Measurements from ENCODE around the gene ATP10D.
"Not testable (repeated sequence)": the region's sequence is repeated elsewhere in the genome, so short reads cannot be mapped to it uniquely, and the experiment has no call there.

Gene ATP10D

DNA sequence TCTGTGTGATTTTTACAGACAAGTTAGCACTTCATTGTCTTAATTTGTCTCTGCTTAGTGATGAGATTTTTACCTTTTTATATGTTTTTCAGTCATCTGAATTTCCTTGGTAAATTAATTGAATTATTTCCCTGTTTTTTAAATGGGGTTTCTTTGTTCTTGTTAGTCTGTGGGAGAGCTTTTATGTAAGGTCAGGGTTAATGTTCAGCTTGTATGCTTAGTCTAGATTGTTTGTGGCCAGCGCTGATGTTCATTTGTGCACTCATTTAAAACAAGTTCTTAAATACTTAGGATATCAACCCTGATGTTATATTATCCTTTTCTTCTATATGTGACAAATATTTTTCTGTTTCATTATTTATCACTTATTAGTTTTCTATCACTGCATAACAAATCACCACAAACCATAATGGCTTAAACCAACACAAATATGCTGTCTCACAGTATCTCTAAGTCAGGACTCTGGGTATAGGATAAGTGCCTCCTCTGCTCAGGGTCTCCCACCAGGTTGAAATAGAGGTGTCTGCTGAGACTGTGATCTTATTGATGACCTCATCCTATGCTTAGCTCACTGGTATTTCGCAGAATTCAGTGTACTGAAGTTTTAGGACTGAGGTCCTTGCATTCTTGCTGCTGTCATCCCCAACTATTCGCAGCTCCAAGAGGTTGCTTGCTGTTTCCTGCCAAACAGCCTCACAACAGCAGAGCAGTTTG lies 53.2 kb downstream of the ATP10D start:
- DNase-seq = no peak

- no peak for DNase-seq
These were observed 53.7 kb downstream of the ATP10D start for GRCh38 chr4:47538825-47539154.

DNA sequence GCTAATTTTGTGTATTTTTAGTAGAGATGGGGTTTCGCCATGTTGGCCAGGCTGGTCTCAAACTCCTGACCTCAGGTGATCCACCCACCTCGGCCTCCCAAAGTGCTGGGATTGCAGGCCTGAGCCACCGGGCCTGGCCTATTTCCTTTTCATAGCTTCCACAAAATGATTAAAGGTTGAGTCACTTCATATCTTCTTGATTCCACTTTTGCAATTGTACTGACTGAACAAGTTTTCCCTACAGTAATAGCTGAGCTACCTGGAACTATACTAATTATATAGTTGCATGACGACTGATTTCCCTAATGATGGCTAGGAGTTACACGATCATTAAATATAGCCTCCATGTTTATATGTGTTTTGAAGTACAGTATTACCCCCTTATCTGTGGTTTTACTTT lies 57.6 kb downstream of the ATP10D start:
- not testable (repeated sequence) for DNase-seq

- no peak for DNase-seq
These were observed 58.3 kb downstream of the ATP10D start for GRCh38 chr4:47543331-47543730.

- DNase-seq = not testable (repeated sequence)
These were observed 65.3 kb downstream of the ATP10D start for GRCh38 chr4:47550357-47550756.

DNA sequence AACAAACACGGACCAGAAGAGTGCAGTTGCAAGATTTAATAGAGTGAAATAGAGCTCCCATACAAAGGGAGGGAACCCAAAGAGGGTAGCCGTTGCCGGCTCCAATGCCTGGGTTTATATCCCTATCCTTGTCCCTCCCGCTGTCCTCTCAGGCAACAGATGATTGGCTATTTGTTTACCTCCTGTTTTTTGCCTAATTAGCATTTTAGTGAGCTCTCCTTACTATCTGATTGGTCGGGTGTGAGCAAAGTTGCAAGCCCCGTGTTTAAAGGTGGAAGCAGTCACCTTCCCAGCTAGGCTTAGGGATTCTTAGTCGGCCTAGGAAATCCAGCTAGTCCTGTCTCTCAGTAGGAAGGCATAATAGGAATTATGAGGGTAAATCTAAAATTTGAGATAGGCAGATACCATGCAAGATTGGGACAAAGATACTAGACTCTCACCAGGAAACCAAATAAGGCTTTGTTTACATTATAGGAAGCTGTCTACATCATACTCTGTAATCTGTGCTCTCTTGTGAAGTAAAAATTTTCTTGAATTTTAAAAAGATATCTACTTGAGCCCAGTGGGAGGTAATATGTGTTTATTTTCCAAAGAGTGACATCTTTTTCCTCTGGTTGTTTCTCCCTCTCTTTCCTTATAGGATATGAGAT lies 65.9 kb downstream of the ATP10D start:
- DNase-seq = no peak

DNA sequence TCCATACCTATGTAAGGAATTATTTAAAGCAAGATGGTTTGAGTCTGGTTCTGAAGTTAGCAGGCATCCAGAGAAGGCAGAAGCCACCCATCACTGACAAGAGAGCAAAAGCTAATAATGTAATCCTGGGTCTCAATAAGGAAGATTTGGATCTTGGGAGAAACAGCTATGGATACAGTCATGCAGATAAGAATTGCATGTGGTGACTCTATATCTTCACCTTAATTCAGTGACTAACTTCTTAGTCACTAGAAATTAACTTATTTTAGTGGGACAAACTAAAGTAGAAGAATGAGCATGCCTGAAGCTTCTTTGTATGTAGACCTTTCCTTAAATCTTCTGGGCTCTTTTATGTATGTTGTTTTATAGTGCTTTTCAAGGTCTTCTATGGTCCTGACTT lies 66.6 kb downstream of the ATP10D start:
- DNase-seq = no peak

DNA sequence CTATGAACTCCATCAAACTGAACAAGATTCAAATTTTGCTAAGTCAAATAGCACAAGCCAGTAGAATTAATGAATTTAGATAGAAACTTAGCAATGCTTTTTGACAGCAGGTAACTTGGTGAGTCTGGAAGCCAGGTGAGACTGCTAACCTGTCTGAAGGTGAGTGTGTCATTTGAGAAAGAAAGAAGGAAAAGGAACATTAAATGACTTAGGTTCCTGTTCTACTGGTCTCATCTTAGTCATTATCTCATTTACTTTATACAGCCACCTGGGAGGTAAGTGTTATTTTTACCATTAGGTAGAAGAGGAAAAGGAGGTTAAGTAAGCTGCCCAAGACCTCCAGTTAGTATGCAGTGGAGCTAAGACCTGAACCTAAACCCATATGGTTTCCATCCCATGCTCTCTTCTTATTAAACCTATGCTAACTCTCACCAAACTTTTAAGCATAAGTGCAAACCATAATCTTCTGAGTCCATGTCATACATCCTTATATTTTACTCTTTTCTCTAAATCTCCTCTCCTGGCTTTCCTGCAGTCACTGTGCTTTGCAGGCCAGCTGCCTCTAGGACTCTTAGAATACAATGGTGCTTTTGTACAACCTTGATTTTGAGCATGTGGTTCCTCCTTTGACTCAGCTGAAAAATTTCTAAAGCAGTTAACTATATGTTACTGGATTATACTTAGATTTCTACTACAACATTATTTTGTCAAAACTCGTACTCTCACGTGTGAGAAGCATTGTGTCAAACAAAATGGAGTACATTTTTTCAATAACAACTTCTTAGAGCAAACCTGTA lies 68.5 kb downstream of the ATP10D start:
- DNase-seq = no peak

DNA sequence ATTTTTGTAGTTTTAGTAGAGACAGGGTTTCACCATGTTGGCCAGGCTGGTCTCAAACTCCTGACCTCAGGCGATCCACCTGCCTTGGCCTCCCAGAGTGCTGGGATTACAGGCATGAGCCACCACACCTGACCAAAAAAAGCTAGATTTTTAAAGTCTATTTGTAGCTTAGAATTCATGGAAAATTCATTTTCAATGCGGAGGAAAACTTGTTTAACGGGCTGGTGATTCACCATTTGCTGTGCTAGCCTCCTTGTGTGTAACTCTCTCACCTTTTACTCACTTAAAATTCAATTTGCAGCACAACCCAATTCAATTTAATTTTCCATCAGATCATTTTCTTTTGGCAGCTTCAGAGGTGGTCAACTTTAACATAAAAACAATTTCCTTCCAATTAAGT lies 70.8 kb downstream of the ATP10D start:
- DNase-seq = not testable (repeated sequence)

- no peak for DNase-seq
These were observed 72.2 kb downstream of the ATP10D start for GRCh38 chr4:47557255-47557654.

GRCh38 chr4:47560682-47561081 lies 75.6 kb downstream of the ATP10D start:
- DNase-seq = no peak

GRCh38 chr4:47561331-47561730 lies 76.3 kb downstream of the ATP10D start:
- peak; percentile 80 for DNase-seq

- DNase-seq = no peak
These were observed 77.2 kb downstream of the ATP10D start for GRCh38 chr4:47562297-47562696.

DNA sequence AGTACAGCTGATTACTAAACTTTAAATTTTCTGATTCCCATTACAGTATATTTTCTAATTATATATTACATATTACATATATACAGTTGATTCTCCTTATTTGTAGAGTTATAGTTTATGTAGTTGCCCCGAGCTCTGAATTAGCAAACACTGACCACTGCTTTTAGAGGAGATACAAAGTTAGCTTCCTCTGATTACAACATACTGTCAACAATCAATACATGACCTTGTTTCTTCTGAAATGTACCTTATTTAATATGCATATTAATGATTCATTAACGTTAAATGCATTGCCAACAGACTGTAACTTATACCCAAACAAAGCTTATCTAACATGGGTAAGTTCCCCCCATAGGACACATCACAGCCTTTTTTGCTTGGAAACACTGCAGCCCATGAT lies 81.5 kb downstream of the ATP10D start:
- DNase-seq = no peak

DNA sequence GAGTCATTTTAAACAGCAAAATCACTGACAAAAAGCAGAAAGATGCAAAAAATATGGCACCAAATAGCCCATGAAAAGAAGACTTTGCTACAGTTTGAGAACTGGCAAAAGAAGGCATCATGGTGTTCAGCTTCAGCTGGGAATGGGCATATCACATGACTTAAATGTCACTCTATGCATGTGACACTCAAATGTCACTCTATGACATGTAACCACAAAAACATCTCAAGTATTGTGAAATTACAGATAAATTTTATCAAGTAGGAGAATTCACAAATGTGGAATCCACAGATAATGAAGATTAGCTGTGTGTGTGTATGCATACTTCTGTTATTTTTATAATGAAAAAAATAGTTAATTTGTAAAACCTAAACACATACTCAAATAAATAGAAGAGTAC lies 81.9 kb downstream of the ATP10D start:
- no peak for DNase-seq

DNA sequence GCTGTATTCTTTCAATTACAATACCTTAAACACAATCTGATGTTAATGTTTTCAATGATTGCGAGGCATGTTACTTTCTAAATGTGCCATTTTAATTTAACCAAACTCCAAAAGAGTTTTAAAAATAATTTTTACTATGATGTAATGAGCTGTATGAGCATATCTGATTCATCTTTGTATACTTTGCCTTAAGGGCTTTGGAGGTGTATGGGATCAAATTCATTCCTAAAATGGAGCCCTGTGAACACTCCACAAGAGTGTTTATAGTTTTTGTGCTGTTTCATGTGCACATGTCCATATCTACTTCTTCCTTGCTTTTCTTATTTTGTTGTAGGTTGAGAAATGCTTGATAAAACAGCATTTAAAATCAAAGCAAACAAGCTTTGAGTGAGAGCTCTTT lies 82.4 kb downstream of the ATP10D start:
- no peak for DNase-seq

DNA sequence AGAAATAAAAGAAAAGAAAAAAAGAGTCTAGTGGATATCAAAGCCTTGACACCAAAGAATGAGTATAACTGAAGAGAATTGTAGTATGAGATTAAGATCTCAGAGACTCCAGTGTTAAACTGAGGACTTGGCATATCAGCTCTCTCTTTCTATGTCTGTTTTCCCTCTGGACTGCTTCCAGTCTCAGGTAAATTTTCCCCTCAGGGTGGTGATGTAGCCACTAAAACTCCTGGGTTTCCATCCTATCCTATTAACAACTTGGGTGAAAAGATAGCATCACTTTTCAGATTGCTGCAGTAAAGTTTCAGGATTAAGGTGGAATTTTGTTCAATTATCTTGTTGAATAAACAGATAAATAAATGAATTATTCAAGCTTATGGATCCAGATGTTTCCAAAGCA lies 85.7 kb downstream of the ATP10D start:
- DNase-seq = no peak

DNA sequence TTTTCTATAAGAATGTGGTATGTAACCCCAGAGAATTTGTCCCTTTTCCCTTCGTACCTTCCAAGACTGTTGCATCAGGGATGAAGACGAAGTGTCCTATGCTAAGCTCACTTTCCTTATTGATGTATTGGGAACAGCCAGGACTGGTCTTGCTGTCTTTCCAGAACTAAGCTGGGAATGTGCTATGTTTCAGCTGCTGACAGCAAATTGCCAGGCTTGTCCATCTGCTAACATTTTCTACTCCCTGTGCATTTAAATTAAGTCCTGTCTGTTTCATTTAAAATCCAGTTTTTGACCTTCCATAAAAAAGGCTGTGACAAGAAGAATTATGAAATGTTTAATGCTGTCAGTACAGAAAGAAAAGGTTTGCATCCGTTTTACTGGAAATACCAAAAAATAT lies 87.9 kb downstream of the ATP10D start:
- DNase-seq = no peak

GRCh38 chr4:47577779-47578553 lies 92.9 kb downstream of the ATP10D start:
- DNase-seq = no peak

DNA sequence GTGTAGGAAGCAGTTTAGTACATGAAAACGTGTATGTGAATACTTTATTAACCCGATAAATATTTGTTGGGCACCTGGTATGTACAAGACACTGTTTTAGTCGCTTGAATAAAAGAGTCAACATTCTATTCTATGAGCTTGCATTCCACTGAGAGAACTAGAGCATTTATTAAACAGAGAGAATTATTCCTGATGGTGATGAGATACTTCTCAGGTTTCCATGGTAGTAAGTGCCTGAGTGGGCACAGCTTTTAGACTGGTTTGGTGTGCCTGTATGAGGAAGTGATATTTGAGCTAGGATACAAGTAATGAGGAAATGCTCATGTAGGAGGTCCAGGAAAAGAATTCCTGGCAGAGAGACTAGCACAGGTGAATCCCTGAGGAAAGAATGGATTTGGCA lies 94.2 kb downstream of the ATP10D start:
- DNase-seq = peak; percentile 56

DNA sequence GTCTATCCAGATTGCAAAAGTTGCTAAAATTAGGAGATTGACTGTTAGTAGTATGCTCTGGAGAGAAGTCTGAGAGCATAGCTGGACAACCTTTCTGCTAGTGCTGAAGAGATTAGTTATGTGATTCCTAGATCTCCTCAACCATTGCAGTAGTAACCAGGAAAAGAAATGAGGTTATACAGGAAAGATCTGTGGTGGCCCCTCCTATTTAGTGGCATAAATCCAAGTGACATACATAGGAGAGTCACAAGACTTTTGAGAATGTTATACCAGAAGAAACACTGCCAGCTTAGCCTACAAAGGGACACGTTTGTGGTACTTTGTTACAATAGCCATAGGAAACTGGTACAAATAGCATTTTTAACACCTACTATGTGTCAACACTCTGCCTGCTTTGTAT lies 105.2 kb downstream of the ATP10D start:
- no peak for DNase-seq

- DNase-seq = no peak
These were observed 112.6 kb downstream of the ATP10D start for GRCh38 chr4:47597696-47598095.

- DNase-seq = no peak
These were observed 113.2 kb downstream of the ATP10D start for GRCh38 chr4:47598320-47598719.
